NCI-H524 treated with DMSO at 0.1 percent for 48 hours (cell line): ENCODE data around the gene CARS1.
"Not testable (repeated sequence)": the region's sequence is repeated elsewhere in the genome, so short reads cannot be mapped to it uniquely, and the experiment has no call there.

ENCODE experiments used
- DNase-seq: peaks from one replicate; lab custom pipeline; 2025; lab: John Stamatoyannopoulos, UW

The CARS1 gene

DNA sequence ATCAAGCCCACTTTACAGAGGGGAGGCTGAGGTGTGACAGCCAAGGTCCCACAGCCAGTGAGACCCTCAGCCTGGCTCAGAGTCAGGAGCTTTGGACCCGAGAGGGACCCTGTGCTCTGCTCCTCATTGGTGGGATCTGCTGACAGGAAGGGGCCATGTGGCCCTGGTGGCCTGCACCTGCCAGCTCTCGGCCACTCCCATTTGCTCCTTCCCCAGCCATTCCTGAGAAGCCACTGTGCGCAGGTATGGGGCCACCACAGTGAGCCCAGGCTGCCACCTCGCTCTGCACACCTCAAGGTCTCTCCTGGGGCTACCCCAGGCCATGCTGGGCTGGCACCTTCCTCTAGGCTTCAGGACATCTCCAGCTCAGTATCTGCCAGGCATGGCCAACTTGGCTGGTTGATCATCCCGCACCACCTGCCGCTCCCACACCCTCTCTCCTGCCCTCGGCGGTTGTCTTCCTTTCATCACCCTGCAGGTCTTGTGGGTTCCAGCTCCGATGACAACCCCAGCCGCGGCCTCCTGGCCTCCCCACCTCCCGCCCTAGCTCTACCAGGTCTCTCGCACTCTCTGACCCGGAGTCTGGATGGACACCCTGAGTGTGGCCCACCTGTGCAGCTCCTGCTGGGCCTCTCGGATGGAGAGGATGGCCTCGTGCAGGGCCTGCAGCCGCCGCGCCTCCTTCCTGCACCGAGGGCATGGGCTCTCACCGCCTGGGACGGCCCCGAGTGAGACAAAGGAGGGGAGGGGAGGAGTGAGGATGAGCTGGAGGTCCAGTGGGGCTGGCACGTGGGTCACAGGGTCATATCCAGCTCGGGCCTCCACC lies 32.2 kb upstream of the CARS1 start:
- DNase-seq = no peak

DNA sequence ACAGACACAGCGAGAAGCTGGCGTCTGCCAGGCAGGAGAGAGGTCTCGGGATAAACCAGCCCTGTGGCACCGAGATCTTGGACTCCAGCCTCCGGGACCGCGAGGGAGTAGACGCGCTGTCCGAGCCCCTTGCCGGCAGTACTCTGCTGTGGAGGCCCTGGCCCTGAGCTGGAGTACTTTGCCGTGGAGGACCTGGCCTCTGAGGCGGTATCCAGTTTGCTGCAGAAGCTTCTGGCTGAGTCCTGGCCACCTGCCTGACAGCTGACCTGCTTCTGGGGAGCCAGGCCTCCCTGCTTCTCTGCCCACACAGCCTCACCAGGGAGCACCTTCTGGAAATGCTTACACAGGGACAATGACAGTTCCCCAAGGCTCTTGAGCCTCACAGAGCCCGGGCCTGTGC lies 31.6 kb upstream of the CARS1 start:
- no peak for DNase-seq

DNA sequence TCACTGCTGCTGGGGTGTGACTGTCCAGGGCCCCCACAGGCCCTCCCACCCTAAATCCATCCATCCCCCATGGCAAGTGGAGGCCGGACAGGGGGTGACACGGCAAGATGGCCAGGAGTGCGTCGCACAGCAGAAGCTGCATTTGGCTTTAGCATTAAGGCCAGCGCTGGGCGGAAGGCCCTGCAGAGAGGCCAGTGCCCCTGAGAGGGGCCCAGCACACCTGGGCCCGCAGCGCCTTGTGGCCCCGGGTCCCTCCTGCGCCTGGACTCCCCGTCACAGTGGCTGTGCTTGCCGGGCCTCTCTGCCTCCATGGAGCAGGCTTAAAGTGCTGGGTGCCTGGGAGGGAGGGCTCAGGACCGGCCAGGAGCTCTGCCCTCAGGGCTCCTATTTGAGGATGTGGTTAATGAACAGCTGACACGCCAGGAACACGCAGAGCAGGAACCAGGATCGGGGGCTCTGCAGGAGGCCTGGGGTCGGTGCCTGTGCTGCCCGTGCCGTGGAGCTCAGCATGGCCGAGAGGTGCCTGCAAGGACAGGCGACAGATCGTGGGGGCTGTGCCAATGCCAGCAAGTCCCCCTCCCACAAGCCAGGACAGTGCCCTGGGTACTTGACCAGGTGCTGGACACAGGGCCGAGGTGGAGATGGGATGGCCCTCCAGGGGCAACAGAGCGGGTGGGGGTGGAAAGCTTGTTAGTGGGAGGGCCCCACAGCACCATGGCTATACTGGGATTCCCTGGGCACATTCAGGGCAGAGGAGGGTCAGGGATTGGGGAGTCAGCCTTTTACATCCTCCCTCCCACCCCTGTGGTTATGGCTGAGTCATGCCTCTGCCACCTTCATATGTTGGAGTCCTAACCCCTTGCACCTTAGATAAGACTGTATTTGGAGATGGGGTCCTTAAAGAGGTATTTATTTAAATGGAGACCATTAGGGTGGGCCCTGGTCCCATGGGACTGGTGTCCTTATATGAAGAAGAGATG lies 30.9 kb upstream of the CARS1 start:
- no peak for DNase-seq

DNA sequence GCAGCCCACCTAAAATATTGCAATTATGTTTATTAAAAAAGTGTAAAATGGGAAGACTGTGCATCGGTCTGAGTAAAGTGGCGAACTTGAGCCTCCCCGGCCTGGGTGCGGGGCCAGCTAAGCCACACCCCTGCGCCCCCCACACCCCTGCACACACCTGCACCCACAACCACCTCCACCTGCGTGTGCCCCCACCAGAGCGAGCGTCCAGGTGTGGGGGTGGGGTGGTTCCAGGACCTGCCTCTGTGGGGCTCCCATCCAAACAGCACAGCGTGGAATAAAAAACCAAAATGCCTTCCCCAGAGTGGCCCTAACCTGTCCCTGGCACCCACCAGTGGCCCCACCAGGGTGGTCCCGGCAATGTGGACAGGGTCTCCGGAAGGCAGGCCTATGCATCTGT lies 30.1 kb upstream of the CARS1 start:
- no peak for DNase-seq

DNA sequence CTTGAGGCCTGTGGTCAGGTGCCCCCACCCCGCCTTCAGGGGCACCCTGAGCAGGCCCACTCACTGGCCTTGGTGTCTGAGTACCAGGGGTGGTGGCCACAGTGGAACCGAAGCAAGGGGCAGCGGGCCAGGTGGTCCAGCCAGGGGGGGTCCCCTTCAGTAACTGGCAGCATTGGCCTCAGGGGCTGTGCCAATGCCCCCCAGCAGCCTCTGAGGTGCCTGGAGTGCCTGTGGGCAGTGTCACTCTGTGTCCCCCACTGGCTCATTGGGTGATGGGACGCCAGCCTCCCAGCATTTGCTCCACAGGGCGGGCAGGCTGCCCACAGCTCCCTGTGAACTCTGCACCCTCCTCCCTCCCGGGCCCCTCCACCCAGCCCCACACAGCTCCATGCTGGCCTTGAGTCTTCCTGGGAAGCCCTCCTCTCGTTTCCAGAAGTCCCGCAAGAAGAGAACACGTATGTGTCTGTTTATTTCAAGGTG lies 29.5 kb upstream of the CARS1 start:
- DNase-seq = no peak

DNA sequence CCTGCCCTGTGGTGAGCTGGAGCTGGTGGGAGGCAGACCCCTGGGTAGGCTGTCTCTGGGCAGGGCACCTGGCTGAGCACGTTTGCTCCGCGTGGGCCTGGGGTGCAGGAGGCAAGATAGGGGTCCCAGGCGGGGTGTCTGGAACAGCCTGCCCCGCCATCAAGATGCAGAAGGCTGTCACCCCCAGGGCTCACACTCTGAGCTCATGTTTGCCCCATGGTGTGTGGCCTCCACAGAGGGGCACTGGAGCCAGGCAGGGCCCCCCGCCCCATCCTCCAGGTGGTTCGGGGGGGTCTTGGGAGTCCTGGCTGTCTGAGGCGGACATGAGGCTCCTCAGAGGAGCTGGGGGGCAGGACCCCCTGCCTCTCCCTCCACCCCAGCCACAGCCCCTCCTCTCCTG lies 28.9 kb upstream of the CARS1 start:
- DNase-seq = no peak

DNA sequence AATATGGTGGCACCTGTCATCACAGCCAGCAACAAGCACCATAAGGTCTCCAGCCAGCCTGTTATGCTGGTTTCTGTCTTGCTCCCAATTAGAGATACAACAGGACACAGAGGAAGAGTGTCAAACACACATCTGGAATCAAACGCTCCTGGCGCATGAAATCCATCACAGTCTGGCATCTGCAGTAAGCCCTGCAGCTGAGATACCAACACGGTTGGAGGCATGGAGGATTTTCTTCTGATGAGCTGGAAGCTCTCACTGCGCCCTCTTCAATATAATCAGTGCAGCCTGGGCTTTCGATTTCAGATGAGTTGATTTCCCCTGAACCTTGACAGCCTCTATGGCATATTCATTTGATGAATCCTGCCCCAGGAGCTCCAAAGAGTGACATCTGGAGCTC lies 27.8 kb upstream of the CARS1 start:
- no peak for DNase-seq

DNA sequence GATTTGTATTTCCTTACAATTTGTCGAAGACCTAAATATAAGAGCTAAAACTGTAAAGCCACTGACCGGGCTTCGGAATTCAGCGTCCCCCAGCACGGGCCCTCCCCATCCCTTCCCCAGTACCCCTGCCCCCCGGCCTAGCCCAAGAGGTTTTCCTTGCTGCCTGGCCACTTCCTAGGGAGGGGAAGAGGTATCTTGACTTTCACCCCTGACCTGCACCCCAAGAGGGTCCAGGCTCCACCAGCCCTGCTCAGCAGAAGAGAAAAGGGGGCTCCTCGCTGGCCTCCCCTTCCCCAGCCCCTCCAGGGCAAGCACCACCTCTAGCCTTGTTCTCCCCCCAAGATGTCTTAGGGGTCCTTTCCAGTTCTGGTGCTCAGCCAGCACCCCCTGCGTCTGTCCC lies 26.1 kb upstream of the CARS1 start:
- no peak for DNase-seq

DNA sequence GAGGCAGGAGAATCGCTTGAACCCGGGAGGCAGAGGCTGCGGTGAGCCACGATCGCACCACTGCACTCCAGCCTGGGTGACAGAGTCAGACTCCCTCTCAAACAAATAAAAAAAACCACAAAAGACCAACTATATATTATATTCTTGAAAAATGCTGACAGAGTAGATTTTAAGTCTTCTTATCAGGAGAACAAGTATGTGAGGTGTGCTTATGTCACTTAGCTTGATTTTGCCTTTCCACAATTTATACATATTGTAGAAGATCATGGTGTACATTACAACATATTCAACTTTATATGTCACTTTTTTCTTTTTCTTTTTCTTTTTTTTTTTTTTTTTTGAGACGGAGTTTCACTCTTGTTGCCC lies 24.1 kb upstream of the CARS1 start:
- DNase-seq = no peak

DNA sequence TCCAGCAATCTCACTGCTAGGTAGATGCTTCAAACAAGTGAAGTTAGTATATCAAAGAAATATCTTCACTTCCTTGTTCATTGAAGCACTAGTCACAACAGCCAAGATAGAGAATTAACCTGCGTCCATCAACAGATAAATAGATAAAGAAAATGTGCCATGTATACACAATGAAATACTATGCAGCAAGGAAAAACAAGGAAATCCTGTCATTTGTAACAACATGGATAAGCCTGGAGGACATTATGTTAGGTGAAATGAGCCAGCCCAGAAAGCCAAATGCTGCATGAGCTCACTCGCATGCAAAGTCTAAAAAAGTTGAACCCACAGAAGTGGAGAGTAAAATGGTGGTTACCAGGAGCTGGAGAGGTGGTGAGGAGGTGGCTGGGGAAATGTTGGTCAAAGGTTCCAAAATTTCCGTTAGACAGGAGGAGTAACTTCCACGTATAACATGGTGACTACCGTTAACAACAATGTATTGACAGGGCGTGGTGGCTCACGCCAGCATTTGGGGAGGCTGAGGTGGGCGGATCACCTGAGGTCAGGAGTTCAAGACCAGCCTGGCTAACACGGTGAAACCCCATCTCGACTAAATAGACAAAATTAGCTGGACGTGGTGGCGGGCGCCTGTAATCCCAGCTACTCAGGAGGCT lies 23.6 kb upstream of the CARS1 start:
- no peak for DNase-seq

DNA sequence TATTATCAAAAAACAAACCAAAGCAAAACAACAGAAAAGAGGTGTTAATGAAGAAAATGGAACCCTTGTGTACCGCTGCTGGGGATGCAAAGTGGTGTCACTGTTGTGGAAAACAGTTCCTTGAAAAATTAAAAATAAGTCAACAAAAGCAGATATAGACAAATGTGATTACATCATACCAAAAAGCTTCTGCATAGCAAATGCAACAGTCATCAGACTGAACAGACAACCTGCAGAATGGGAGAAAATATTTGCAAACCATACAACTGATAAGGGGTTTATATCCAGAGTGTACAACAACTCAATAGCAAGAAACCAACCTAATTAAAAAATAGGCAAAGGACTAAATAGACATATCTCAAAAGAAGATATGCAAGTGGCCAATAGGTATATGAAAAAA lies 22.9 kb upstream of the CARS1 start:
- DNase-seq = no peak

DNA sequence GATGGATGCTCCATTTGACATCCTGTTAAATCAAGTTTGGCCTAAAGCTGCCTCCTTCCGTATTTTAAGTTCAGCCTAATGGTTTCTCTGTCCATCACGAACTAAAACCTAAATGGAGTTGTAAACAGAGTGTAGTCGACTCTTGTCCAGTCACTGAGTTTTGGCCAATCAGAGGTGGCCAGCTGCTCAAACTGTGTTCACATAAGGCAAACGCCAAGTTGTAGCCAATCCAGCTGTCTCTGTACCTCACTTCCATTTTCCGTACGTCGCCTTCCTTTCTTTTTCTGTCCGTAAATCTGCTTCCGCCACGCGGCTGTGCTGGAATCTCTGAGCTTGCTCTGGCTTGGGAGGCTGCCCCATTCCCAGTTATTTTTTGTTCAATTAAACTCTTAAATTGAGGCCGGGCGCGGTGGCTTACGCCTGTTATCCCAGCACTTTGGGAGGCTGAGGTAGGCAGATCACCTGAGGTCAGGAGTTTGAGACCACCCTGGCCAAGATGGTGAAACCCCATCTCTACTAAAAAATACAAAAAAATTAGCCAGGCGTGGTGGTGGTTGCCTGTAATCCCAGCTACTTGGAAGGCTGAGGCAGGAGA lies 20.7 kb upstream of the CARS1 start:
- DNase-seq = no peak

DNA sequence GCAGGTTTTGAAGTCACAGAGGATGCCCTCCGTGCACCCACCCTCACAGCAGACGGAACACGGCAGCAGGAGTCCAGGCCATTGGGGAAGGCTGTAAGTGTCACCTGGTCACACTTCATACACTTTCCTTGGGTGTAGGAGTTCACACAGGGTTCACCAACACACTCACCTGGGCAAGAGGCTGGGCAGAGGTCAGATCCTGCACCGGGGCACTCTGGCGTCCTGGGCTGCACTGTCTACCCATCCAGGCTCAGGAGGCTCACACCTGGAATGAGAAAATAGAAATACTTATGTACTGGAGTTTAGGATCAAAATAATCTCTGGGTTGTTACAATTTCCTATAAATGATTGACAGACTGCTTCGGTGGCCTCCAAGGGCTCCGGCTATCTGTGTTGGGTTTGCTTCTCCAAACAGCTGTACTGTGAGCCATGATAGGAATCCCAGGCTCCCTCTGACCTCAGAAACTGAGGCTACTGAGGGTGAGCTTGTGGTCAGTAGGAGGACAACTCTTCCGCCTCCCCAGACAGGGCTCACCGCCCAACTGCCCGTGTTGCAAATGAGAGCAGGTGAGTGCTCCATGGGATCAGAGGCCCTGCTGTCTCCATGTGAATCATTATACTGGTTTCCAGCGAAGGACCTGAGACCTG lies 20.1 kb upstream of the CARS1 start:
- DNase-seq = no peak

DNA sequence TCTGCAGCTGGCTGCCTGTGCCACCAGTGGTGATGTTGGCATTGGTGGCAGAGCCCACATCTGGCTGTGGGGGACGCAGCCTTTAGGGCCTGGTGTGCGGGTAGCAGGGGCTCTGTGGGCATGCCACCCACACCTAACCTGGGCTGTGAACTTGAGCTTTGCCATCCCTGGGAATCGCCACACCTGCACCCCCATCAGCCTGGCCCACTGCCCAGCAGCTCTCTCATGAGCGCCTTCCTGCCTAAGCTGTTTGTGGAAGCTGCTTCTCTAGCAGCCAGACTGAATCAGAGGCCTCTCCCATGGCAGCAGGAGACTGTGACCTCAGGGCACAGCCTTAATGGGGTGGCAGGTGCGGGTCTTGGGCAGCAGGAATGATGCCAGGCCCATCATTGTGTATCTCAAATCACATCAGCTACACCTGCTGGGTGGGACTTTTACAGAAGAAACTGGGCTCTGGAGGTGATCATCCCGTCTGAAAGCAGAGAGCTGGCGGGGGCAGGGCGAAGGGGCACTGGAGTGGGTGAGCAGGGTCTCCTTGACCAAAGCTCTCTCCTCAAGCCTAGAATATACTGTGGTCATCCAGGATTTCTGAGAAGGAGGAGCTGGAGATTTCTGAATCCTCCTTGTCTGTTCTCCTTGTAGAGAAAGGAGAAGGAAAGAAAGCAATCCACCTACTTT lies 17.8 kb upstream of the CARS1 start:
- no peak for DNase-seq

DNA sequence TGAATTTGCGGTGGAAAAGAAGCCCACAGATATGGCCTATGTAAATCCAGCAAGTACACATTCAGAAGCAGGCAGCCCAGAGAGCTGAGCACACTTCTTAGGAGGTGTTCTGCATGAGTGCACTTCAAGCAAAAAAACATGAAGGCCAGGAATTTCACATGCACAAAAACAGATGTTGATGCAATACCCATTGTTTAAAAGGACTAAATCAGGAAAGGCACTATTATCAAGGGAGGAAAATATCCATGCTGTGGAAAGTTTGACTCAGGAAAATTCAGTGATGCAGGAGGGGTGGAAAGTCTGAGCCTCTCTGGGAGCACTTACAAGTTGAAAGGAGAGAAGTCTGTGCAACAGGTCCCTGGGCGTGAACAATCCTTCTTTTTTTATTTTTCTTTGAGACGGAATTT lies 15.8 kb upstream of the CARS1 start:
- DNase-seq = no peak

DNA sequence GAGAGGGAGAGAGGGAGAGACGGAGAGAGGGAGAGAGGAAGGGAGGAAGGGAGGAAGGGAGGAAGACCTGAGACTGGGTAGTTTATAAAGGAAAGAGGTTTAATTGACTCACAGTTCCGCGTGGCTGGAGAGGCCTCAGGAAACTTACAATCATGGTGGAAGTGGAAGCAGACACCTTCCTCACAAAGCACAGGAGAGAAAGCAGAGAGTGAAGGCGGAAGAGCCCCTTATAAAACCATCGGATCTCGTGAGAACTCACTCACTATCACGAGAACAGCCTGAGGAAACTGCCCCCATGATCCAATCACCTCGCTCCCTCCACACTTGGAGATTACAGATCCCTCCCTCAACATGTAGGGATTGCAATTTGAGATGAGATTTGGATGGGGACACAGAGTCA lies 12.2 kb upstream of the CARS1 start:
- no peak for DNase-seq

DNA sequence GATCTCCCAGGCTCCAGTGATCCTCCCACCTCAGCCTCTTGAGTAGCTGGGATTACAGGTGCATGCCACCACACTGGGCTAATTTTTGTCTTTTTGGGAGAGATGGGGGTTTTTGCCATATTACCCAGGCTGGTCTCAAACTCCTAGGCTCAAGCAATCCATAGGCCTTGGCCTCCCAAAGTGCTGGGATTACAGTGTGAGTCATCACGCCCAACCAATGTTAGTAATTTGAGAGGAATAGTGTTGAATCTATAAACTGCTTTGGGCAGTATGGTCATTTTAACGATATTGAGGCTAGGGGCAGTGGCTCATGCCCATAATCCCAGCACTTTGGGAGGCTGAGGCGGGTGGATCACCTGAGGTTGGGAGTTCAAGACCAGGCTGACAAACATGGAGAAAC lies 9.1 kb upstream of the CARS1 start:
- not testable (repeated sequence) for DNase-seq

DNA sequence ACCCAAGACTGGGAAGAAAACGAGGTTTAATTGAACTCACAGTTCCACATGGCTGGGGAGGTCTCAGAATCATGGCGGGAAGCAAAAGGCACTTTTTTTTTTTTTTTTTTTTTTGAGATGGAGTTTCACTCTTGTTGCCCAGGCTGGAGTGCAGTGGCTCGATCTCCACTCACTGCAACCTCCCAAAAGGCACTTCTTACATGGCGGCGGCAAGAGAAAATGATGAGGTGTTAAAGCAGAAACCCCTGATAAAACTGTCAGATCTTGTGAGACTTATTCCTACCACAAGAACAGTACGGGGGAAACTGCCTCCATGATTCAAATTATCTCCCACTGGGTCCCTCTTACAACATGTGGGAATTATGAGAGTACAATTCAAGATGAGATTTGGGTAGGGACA lies 7.5 kb upstream of the CARS1 start:
- not testable (repeated sequence) for DNase-seq

DNA sequence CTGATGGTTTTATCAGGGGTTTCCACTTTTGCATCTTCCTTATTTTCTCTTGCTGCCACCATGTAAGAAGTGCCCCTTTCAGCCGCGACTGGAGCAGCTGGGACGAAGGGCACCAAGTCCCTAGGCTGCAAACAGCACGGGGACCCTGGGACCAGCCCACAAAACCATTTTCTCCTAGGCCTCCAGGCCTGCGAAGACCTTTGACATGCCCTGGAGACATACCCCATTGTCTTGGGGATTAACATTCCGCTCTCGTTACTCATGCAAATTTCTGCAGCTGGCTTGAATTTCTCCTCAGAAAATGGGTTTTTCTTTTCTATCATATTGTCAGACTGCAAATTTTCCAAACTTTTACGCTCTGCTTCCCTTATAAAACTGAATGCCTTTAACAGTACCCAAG lies 6.7 kb upstream of the CARS1 start:
- not testable (repeated sequence) for DNase-seq

DNA sequence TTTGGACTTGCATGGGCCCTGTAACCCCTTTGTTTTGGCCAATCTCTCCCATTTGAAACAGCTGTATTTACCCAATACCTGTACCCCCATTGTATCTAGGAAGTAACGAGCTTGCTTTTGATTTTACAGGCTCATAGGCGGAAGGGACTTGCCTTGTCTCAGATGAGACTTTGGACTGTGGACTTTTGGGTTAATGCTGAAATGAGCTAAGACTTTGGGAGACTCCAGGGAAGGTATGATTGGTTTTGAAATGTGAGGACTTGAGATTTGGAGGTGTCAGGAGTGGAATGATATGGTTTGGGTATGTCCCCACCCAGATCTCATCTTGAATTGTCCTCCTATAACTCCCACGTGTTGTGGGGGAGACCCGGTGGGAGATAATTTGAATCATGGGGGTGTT lies 6.2 kb upstream of the CARS1 start:
- not testable (repeated sequence) for DNase-seq

DNA sequence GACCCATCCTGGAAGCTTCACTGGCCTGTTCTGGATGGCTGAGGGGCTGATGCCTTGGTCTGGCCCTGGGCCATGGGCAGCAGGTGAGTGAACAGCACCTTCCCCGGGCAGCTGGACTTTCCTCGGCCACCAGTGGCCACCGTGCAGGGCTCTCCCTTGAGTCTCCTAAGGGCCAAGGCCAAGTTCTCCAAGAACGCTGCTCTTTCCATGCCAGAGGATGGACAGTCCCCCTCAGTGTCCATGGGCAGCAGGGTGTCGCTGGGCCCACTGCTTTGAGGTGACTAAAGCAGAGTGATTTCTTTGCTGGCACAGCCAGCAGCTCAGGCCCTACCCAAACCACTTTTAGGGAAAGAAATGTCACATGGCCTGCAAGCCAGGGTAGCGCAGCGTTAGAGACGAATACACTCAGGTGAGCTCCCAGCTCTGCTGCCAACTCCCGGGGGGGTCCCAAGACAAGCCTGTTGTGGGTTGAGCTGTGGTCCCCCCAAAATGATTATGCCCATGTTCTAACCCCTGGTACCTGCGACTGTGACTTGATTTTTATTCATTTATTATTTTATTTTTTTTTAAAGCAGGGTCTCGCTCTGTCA lies 3.3 kb upstream of the CARS1 start:
- DNase-seq = no peak
